Prostate gland (tissue), 2 donors: ENCODE results near the gene GNAI3.

Experiments
- POLR2A ChIP-seq: fragments of 450-650 bp; IDR thresholded peaks from one replicate; pipeline ENCODE4 v1.6.1; 2016; ENCODE audit warnings: antibody characterized with exemption, mild to moderate bottlenecking
- TF ChIP-seq, protein P1 (sequence below), 4 experiments: fragments of 200-600 bp in 2 of 4; fragments of 450-650 bp in 2 of 4; sonication (generic) in 2 of 4; IDR thresholded peaks; 1 replicate in 3 of 4; 2 replicates in 1 of 4; pipeline ENCODE4 v1.5.1; 2016 to 2019; ENCODE audit warnings: antibody characterized with exemption in 4 of 4, mild to moderate bottlenecking in 2 of 4, moderate library complexity in 2 of 4

DNA sequence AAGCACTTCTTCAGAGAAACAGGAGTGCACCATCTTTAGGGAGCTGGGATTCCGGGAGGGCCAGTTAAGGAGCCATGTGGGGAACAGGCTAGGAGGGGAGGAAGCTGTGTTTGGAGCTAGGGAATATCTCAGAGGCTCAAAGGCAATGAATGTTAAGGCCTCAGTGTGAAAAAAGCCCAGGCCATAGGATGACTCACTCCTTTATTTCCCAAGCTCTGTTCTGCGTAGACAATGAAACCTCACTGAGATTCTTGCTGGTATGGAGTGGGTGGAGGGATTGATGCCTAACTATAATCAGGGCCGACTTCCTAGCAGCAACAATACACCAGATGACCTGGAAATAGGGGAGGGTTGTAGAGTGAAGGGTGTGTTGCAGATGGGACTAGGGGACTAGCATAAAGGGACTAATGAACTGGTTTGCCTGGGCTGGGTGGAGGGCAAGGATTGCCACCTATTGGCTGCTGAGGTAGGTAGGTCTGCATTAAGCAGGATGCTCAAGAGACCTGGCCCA is 68.9 kb downstream of the GNAI3 start:
- TF ChIP-seq, protein P1, sequence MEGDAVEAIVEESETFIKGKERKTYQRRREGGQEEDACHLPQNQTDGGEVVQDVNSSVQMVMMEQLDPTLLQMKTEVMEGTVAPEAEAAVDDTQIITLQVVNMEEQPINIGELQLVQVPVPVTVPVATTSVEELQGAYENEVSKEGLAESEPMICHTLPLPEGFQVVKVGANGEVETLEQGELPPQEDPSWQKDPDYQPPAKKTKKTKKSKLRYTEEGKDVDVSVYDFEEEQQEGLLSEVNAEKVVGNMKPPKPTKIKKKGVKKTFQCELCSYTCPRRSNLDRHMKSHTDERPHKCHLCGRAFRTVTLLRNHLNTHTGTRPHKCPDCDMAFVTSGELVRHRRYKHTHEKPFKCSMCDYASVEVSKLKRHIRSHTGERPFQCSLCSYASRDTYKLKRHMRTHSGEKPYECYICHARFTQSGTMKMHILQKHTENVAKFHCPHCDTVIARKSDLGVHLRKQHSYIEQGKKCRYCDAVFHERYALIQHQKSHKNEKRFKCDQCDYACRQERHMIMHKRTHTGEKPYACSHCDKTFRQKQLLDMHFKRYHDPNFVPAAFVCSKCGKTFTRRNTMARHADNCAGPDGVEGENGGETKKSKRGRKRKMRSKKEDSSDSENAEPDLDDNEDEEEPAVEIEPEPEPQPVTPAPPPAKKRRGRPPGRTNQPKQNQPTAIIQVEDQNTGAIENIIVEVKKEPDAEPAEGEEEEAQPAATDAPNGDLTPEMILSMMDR (IDR thresholded peaks at IDR 0.05): no peak
- no peak for TF ChIP-seq POLR2A
